Body of pancreas (tissue), 4 donors: ENCODE measurements around the gene MAP2.

Experiments used
- CTCF ChIP-seq, 7 experiments: fragments of 450-650 bp in 4 of 7; fragments of 200-600 bp in 3 of 7; sonication (generic) in 3 of 7; IDR thresholded peaks; one replicate each; pipeline ENCODE4 v1.5.1; 2016 to 2019; ENCODE audit warnings: antibody characterized with exemption in 7 of 7
- POLR2A ChIP-seq, 3 donors: fragments of 450-650 bp; IDR thresholded peaks; one replicate each; pipeline ENCODE4 v1.6.1; 2016; ENCODE audit warnings: antibody characterized with exemption in 3 of 3, mild to moderate bottlenecking in 2 of 3

GRCh38 chr2:209593930-209594329 lies 170.1 kb downstream of the MAP2 start:
- no peak for TF ChIP-seq CTCF (IDR thresholded peaks at IDR 0.05)
- no peak for TF ChIP-seq POLR2A (IDR thresholded peaks at IDR 0.05)
